ENCODE results near the gene SCIMP.

DNA sequence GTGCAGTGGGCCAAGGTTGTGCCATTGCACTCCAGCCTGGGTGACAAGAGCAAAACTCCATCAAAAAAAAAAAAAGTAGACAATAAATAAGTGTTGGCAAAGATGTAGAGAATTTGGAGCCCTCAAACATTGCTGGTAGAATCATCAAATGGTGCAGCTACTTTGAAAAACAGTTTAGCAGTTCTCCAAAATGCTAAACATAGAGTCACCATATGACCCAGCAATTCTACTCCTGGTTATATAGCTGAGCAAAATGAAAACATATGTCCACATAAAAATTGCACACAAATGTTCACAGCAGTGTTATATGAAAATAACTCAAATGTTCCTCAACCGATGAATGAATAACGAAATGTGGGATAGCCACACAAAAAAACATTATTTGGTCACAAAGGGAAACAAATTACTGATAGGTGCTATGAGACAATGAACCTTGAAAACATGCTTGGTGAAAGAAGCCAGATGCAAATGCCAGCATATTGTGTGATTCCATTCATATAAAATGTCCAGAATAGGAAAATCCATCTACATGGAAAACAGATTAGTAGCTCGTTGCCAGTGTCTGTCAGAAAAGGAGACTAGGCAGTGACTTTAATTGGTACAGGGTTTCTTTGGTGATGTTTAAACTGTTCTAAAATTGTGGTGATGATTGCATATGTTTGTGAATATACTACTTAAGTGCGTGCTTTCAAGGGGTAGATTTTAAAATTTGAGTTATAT, 34.7 kb upstream of the SCIMP start:
- TF ChIP-seq, protein P1, sequence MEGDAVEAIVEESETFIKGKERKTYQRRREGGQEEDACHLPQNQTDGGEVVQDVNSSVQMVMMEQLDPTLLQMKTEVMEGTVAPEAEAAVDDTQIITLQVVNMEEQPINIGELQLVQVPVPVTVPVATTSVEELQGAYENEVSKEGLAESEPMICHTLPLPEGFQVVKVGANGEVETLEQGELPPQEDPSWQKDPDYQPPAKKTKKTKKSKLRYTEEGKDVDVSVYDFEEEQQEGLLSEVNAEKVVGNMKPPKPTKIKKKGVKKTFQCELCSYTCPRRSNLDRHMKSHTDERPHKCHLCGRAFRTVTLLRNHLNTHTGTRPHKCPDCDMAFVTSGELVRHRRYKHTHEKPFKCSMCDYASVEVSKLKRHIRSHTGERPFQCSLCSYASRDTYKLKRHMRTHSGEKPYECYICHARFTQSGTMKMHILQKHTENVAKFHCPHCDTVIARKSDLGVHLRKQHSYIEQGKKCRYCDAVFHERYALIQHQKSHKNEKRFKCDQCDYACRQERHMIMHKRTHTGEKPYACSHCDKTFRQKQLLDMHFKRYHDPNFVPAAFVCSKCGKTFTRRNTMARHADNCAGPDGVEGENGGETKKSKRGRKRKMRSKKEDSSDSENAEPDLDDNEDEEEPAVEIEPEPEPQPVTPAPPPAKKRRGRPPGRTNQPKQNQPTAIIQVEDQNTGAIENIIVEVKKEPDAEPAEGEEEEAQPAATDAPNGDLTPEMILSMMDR (IDR thresholded peaks at IDR 0.05; ENCODE audit: low read depth, low read length): no peak
- TF ChIP-seq EZH2phosphoT487 (IDR thresholded peaks at IDR 0.05; ENCODE audit: low read depth): no peak
